HG03432 (cell line): ENCODE measurements around the gene GPR62.
A peak's percentile ranks its signal among the peaks of the same experiment; 100 is the strongest.
"Not testable (repeated sequence)": the region's sequence is repeated elsewhere in the genome, so short reads cannot be mapped to it uniquely, and the experiment has no call there.

Experiments
- ATAC-seq: cut with Tn5 transposase; IDR thresholded peaks from one replicate; pipeline ENCODE4 v1.9.1; 2021; ENCODE audit warnings: mild to moderate bottlenecking, moderate library complexity; ENCODE audit not compliant: unreplicated experiment

GPR62 gene

GRCh38 chr3:51988286-51989146 is 33.3 kb downstream of the GPR62 start:
- no peak for ATAC-seq

GRCh38 chr3:51990501-51990971 is 35.4 kb downstream of the GPR62 start:
- not testable (repeated sequence) for ATAC-seq

- no peak for ATAC-seq
These were observed 37.0 kb downstream of the GPR62 start for GRCh38 chr3:51992017-51992682.

- not testable (repeated sequence) for ATAC-seq
These were observed 38.5 kb downstream of the GPR62 start for GRCh38 chr3:51993657-51994056.

- no peak for ATAC-seq
These were observed 39.3 kb downstream of the GPR62 start for GRCh38 chr3:51994530-51994929.

- peak; percentile 86 for ATAC-seq
These were observed 40.4 kb downstream of the GPR62 start, which contains the start of gene RPL29 for GRCh38 chr3:51995346-51996163. Gene RPL29 (minus strand): TSS chr3:51995895. CDS start chr3:51995461, 434 bp downstream.

- no peak for ATAC-seq
These were observed 42.0 kb downstream of the GPR62 start for GRCh38 chr3:51997172-51997571.

- ATAC-seq: no peak
These were observed 42.9 kb downstream of the GPR62 start for GRCh38 chr3:51997935-51998596.

- no peak for ATAC-seq
These were observed 43.6 kb downstream of the GPR62 start for GRCh38 chr3:51998774-51999173.

GRCh38 chr3:51999846-52000245 is 44.7 kb downstream of the GPR62 start:
- no peak for ATAC-seq

GRCh38 chr3:52001443-52001974 is 46.3 kb downstream of the GPR62 start:
- peak; percentile 85 for ATAC-seq

- no peak for ATAC-seq
These were observed 47.6 kb downstream of the GPR62 start for GRCh38 chr3:52002748-52003147.

- no peak for ATAC-seq
These were observed 49.1 kb downstream of the GPR62 start for GRCh38 chr3:52004163-52004787.

GRCh38 chr3:52004906-52005395 is 49.8 kb downstream of the GPR62 start:
- no peak for ATAC-seq

GRCh38 chr3:52005571-52005986 is 50.4 kb downstream of the GPR62 start:
- no peak for ATAC-seq

- ATAC-seq: no peak
These were observed 51.0 kb downstream of the GPR62 start for GRCh38 chr3:52006017-52006819.

GRCh38 chr3:52006820-52007133 is 51.6 kb downstream of the GPR62 start:
- no peak for ATAC-seq
